BE2C (cell line): ENCODE data around the gene CRYGC.

Source experiments
- DNase-seq: peaks from one replicate; pipeline ENCODE4 v3.0.0-alpha.2; 2020
- H3K27me3 ChIP-seq: fragments of 250-450 bp; sonication (Bioruptor Pico); 2 replicates; pipeline ENCODE4 v1.5.1; 2020; ENCODE audit warnings: mild to moderate bottlenecking
- H3K36me3 ChIP-seq: fragments of 250-450 bp; sonication (Bioruptor Pico); 2 replicates; pipeline ENCODE4 v1.5.1; 2020; ENCODE audit warnings: mild to moderate bottlenecking
- H3K4me1 ChIP-seq: fragments of 250-450 bp; sonication (Bioruptor Pico); 2 replicates; pipeline ENCODE4 v1.5.1; 2020
- H3K4me3 ChIP-seq: 2 replicates; pipeline ENCODE4 v1.5.1; 2011; ENCODE audit warnings: low read depth, low read length
- H3K9me3 ChIP-seq: fragments of 250-450 bp; sonication (Bioruptor Pico); 2 replicates; pipeline ENCODE4 v1.5.1; 2020
- CTCF ChIP-seq: IDR thresholded peaks from 2 replicates; pipeline ENCODE4 v1.5.1; 2012; ENCODE audit warnings: mild to moderate bottlenecking, low read depth, low read length

Gene CRYGC

GRCh38 chr2:208172125-208172524 lies 42.5 kb upstream of the CRYGC start:
- no peaks in the 10 kb centered on the region for H3K9me3 ChIP-seq
- H3K27me3 ChIP-seq = no peaks in the 10 kb centered on the region
- H3K36me3 ChIP-seq = no peaks in the 10 kb centered on the region
- no peak overlapping the region for H3K4me3 ChIP-seq
- TF ChIP-seq CTCF = no peak
- H3K4me1 ChIP-seq = no peaks in the 10 kb centered on the region; the same call in 1 of the 2 replicates
- DNase-seq = no peak

GRCh38 chr2:208164951-208165755 lies 35.5 kb upstream of the CRYGC start:
- no peaks in the 10 kb centered on the region for H3K4me1 ChIP-seq
- H3K4me3 ChIP-seq = no peak overlapping the region
- H3K9me3 ChIP-seq = no peaks in the 10 kb centered on the region
- no peak for TF ChIP-seq CTCF
- no peak for DNase-seq
- no peaks in the 10 kb centered on the region for H3K36me3 ChIP-seq
- H3K27me3 ChIP-seq = no peaks in the 10 kb centered on the region

- Histone ChIP-seq H3K4me3 (no peak within 1 kb of the TSS), H3K36me3 (no peaks in the 10 kb centered on the region), H3K4me1 (no peaks in the 10 kb centered on the region), H3K27me3 (no peaks in the 10 kb centered on the region), H3K9me3 (no peaks in the 10 kb centered on the region)
- DNase-seq = no peak
- TF ChIP-seq CTCF = no peak
Observed at GRCh38 chr2:208163489-208163888, 33.9 kb upstream of the CRYGC start, which contains the start of gene CRYGA. Gene CRYGA (minus strand): TSS chr2:208163589. CDS start chr2:208163556, 33 bp downstream.

GRCh38 chr2:208156439-208156838 lies 26.8 kb upstream of the CRYGC start:
- Histone ChIP-seq H3K27me3 (no peaks in the 10 kb centered on the region), H3K9me3 (no peaks in the 10 kb centered on the region), H3K36me3 (no peaks in the 10 kb centered on the region), H3K4me1 (no peaks in the 10 kb centered on the region), H3K4me3 (no peak overlapping the region)
- no peak for TF ChIP-seq CTCF
- no peak for DNase-seq

- no peak for DNase-seq
- TF ChIP-seq CTCF = no peak
- Histone ChIP-seq H3K9me3 (no peaks in the 10 kb centered on the region), H3K36me3 (no peaks in the 10 kb centered on the region), H3K4me1 (no peaks in the 10 kb centered on the region), H3K27me3 (no peaks in the 10 kb centered on the region), H3K4me3 (no peak overlapping the region)
Observed at GRCh38 chr2:208153156-208153555, 23.5 kb upstream of the CRYGC start.

GRCh38 chr2:208150956-208151355 lies 21.3 kb upstream of the CRYGC start:
- Histone ChIP-seq H3K27me3 (no peaks in the 10 kb centered on the region), H3K36me3 (no peaks in the 10 kb centered on the region), H3K4me3 (no peak overlapping the region), H3K9me3 (no peaks in the 10 kb centered on the region), H3K4me1 (no peaks in the 10 kb centered on the region)
- DNase-seq = no peak
- no peak for TF ChIP-seq CTCF
